ENCODE data around the gene ZNF414. TPM values are rescaled to one million over a fixed set of nuclear protein-coding genes. Genes with fewer than 3 reads are reported as not detected.

Gene ZNF414
- total RNA-seq, 4 donors from 2014 or later, result 10.4 to 43.7 (median 18.0) TPM

GRCh38 chr19:8487137-8487851 is 26.7 kb downstream of the ZNF414 start:
- DNase-seq (ENCODE audit: low spot score in 2 of 2), result no peak
- peaks cover 41% of the 10 kb centered on the region for H3K4me1 ChIP-seq
- TF ChIP-seq POLR2A (IDR thresholded peaks at IDR 0.05), result no peak
- no peak for TF ChIP-seq EP300 (IDR thresholded peaks at IDR 0.05)
- no peak for TF ChIP-seq CTCF (IDR thresholded peaks at IDR 0.05)
- no peak overlapping the region for H3K4me3 ChIP-seq
- H3K27ac ChIP-seq, result no peak overlapping the region
- no peaks in the 10 kb centered on the region for H3K27me3 ChIP-seq
- H3K9me3 ChIP-seq, result no peaks in the 10 kb centered on the region
- 74% methylated on average over 13 of the region's 13 CpGs for WGBS
- peaks cover 57% of the 10 kb centered on the region for H3K36me3 ChIP-seq

- H3K4me1 ChIP-seq, result peaks cover 47% of the 10 kb centered on the region
- TF ChIP-seq POLR2AphosphoS5 (IDR thresholded peaks at IDR 0.05) (no peak), CTCF (IDR thresholded peaks at IDR 0.05) (no peak), POLR2A (IDR thresholded peaks at IDR 0.05) (no peak), EP300 (IDR thresholded peaks at IDR 0.05) (no peak)
- H3K4me3 ChIP-seq, result no peak overlapping the region
- H3K36me3 ChIP-seq, result peaks cover 59% of the 10 kb centered on the region
- no peaks in the 10 kb centered on the region for H3K9me3 ChIP-seq
- H3K27me3 ChIP-seq, result no peaks in the 10 kb centered on the region
- DNase-seq (ENCODE audit: low spot score in 2 of 2), result no peak
- WGBS, result 84% methylated on average over 16 of the region's 16 CpGs
- H3K27ac ChIP-seq, result no peak overlapping the region
Measured at GRCh38 chr19:8486661-8487136, 27.3 kb downstream of the ZNF414 start.

- Histone ChIP-seq H3K4me1 (peaks cover 53% of the 10 kb centered on the region), H3K27me3 (no peaks in the 10 kb centered on the region)
Measured at GRCh38 chr19:8485561-8486371, 28.2 kb downstream of the ZNF414 start.

GRCh38 chr19:8484331-8484894 is 29.6 kb downstream of the ZNF414 start:
- DNase-seq (ENCODE audit: low spot score in 2 of 2), result no peak
- no peaks in the 10 kb centered on the region for H3K9me3 ChIP-seq
- H3K4me3 ChIP-seq, result no peak overlapping the region
- TF ChIP-seq POLR2A (IDR thresholded peaks at IDR 0.05), result no peak
- no peak for TF ChIP-seq CTCF (IDR thresholded peaks at IDR 0.05)
- TF ChIP-seq POLR2AphosphoS5 (IDR thresholded peaks at IDR 0.05), result no peak
- no peak for TF ChIP-seq EP300 (IDR thresholded peaks at IDR 0.05)
- H3K27ac ChIP-seq, result no peak overlapping the region
- no peaks in the 10 kb centered on the region for H3K27me3 ChIP-seq
- 81% methylated on average over 11 of the region's 18 CpGs for WGBS
- H3K4me1 ChIP-seq, result peaks cover 48% of the 10 kb centered on the region
- H3K36me3 ChIP-seq, result peaks cover 60% of the 10 kb centered on the region

More at GRCh38 chr19:8485561-8486371, 28.2 kb downstream of the ZNF414 start:
- no peak for DNase-seq (ENCODE audit: low spot score in 2 of 2)
- WGBS, result 96% methylated on average over 31 of the region's 62 CpGs
- TF ChIP-seq POLR2AphosphoS5 (IDR thresholded peaks at IDR 0.05) (no peak), POLR2A (IDR thresholded peaks at IDR 0.05) (no peak), EP300 (IDR thresholded peaks at IDR 0.05) (no peak), CTCF (IDR thresholded peaks at IDR 0.05) (no peak)
- Histone ChIP-seq H3K36me3 (peaks cover 59% of the 10 kb centered on the region), H3K4me3 (no peak overlapping the region), H3K27ac (no peak overlapping the region), H3K9me3 (no peaks in the 10 kb centered on the region)

- no peak for DNase-seq (ENCODE audit: low spot score in 2 of 2)
- WGBS, result 84% methylated on average over 8 of the region's 8 CpGs
- peaks cover 52% of the 10 kb centered on the region for H3K36me3 ChIP-seq
- H3K4me1 ChIP-seq, result peaks cover 42% of the 10 kb centered on the region
- no peak overlapping the region for H3K27ac ChIP-seq
- H3K4me3 ChIP-seq, result no peak overlapping the region
- TF ChIP-seq CTCF (IDR thresholded peaks at IDR 0.05), result no peak
- no peak for TF ChIP-seq POLR2A (IDR thresholded peaks at IDR 0.05)
- no peak for TF ChIP-seq EP300 (IDR thresholded peaks at IDR 0.05)
- TF ChIP-seq POLR2AphosphoS5 (IDR thresholded peaks at IDR 0.05), result no peak
- H3K9me3 ChIP-seq, result no peaks in the 10 kb centered on the region
- H3K27me3 ChIP-seq, result no peaks in the 10 kb centered on the region
Measured at GRCh38 chr19:8483165-8483564, 30.8 kb downstream of the ZNF414 start.

All from suprapubic skin (tissue), 4 donors.